Left ventricle myocardium inferior (tissue), 1 donor: Measurements from ENCODE around the gene SLC39A13. TPM values are rescaled to one million over a fixed set of nuclear protein-coding genes. Genes with fewer than 3 reads are reported as not detected.
A peak's percentile ranks its signal among the peaks of the same experiment; 100 is the strongest.

Source experiments
- DNase-seq: peaks from one replicate; pipeline ENCODE4 v3.0.0-alpha.2; 2020
- H3K27ac ChIP-seq: fragments of 200-600 bp; replicated peaks from 2 replicates; pipeline ENCODE4 v1.8.0; 2021
- H3K27me3 ChIP-seq: fragments of 200-600 bp; 2 replicates; pipeline ENCODE4 v1.8.0; 2021; ENCODE audit warnings: low read depth
- H3K36me3 ChIP-seq: fragments of 200-600 bp; 2 replicates; pipeline ENCODE4 v1.8.0; 2021
- H3K4me1 ChIP-seq: fragments of 200-600 bp; 2 replicates; pipeline ENCODE4 v1.8.0; 2021
- H3K4me3 ChIP-seq: fragments of 200-600 bp; 2 replicates; pipeline ENCODE4 v1.8.0; 2021; ENCODE audit warnings: mild to moderate bottlenecking, moderate library complexity
- H3K9me3 ChIP-seq: fragments of 200-600 bp; replicated peaks from 2 replicates; pipeline ENCODE4 v1.8.0; 2021
- intact Hi-C: fragments of 100-400 bp; cut with micrococcal nuclease; formaldehyde crosslinking; loops from one replicate; pipeline ENCODE4 v1.11.0; 2022
- total RNA-seq: library from RNA; stranded (reverse); fragmentation: NEBNext Ultra II Directional; extraction: Animal tissue kit (Norgen Biotek cat#: 25700); gene quantifications from one replicate; pipeline ENCODE4 v1.2.1, GENCODE V29; 2021
- TF ChIP-seq, protein P1 (sequence below): fragments of 200-600 bp; IDR thresholded peaks from 2 replicates; pipeline ENCODE4 v1.8.0; 2021; ENCODE audit warnings: antibody characterized with exemption, mild to moderate bottlenecking, borderline replicate concordance
- donor health status: DM: no; HTN: yes; CAD: no; lungs with severe emphysema.

SLC39A13 gene
- total RNA-seq, 1 donor from 2014 or later = 36.5 TPM

DNA sequence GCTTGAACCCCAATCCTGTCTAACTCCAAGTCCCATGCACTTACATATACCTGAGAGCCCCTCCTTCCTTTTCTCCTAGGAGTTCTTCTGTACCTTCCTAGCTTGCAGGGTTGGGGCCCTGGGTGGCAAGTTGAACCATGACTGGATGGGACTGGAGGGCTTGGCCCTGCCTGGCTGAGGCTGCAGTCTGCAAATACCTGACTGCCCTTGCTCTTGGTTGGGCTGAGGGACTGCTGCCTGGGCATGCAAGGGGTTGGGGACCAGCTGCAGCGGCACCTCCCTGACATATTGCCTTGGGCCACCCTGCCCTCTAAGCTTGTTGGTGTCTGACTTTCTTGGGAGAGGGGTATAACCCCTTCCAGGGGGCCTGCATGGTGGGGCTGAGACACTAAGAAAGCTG, 9.8 kb upstream of the SLC39A13 start:
- H3K36me3 ChIP-seq = no peaks in the 10 kb centered on the region
- intact Hi-C loops = no loop called here
- no peak overlapping the region for H3K4me3 ChIP-seq
- no peaks in the 10 kb centered on the region for H3K9me3 ChIP-seq
- no peaks in the 10 kb centered on the region for H3K27me3 ChIP-seq
- DNase-seq = no peak
- no peak overlapping the region for H3K27ac ChIP-seq
- TF ChIP-seq, protein P1, sequence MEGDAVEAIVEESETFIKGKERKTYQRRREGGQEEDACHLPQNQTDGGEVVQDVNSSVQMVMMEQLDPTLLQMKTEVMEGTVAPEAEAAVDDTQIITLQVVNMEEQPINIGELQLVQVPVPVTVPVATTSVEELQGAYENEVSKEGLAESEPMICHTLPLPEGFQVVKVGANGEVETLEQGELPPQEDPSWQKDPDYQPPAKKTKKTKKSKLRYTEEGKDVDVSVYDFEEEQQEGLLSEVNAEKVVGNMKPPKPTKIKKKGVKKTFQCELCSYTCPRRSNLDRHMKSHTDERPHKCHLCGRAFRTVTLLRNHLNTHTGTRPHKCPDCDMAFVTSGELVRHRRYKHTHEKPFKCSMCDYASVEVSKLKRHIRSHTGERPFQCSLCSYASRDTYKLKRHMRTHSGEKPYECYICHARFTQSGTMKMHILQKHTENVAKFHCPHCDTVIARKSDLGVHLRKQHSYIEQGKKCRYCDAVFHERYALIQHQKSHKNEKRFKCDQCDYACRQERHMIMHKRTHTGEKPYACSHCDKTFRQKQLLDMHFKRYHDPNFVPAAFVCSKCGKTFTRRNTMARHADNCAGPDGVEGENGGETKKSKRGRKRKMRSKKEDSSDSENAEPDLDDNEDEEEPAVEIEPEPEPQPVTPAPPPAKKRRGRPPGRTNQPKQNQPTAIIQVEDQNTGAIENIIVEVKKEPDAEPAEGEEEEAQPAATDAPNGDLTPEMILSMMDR = no peak
- H3K4me1 ChIP-seq = peaks cover 38% of the 10 kb centered on the region

DNA sequence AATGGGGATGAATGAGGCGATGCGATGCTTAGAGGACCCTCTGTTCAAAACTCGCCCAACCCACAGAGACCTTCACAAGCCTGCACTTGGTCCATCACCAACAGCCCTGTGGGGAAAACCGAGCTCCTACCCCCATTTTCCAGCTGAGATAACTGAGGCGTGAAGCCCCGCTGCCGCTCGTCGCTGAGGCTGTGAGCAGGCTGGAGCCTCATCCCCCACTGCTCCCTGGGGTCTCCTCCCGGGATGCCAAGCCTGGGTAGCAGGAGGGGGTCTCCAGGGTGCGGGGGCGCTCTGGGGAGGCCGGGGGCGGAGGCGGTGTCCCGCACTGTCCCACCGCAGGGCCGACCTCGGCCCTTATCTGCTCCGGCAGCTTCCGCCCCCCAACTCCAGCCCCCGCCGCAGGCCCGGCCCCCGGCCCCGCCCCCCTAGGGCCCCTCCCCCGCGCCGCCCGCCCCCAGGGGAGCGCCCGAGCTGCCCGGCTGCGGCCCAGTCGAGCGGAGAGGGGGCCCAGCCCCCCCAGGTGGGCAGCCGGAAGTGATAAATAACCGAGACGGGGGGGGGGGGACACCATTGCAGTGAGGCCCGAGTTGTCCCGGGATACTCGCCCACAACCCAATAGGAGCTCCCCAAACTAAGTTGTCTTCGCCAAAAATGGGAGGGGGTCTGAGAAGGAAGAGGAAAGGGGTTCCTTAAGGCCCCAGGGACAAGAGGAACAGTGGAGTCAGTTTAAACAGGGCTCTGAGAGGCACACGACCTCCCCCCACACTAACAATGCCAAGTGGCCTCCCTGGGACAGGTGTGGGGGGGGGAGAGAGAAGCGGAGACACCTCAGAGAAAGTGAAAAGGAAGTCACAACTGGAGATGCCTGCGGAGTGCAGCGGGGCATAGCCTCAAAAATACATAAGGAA, 8.3 kb upstream of the SLC39A13 start:
- intact Hi-C loops = no loop called here
- Histone ChIP-seq H3K4me3 (peak overlapping the region; percentile 67), H3K36me3 (no peaks in the 10 kb centered on the region), H3K27ac (peak overlapping the region; percentile 95), H3K4me1 (peaks cover 22% of the 10 kb centered on the region), H3K27me3 (no peaks in the 10 kb centered on the region), H3K9me3 (no peaks in the 10 kb centered on the region)
- TF ChIP-seq, protein P1 = no peak
- peak; percentile 48 for DNase-seq

- Histone ChIP-seq H3K4me1 (peaks cover 18% of the 10 kb centered on the region), H3K4me3 (peak overlapping the region; percentile 67), H3K36me3 (no peaks in the 10 kb centered on the region), H3K27ac (peak overlapping the region; percentile 95), H3K27me3 (no peaks in the 10 kb centered on the region), H3K9me3 (no peaks in the 10 kb centered on the region)
- intact Hi-C loops = no loop called here
- DNase-seq = no peak
- TF ChIP-seq, protein P1 = no peak
Measured at GRCh38 chr11:47400768-47401279, 7.6 kb upstream of the SLC39A13 start.

DNA sequence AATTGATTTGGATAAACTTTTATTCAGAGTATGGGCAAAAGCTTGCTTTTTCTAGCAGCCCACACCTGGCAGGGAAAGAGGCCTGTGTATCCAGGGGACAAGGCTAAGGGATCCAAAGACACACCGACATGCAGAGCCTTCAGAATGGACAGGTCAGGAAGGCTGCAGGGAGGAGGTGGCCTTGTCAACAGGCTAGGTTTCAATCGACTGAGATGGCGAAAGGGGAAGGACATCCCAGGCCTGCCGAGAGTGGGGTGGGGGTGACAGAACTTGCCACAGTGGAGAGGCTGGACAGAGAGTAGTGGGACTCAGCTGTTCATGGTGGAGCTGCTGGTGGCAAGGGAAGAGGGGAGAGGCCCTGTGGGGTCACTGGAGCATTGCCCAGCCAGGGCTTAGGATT, 5.3 kb upstream of the SLC39A13 start:
- intact Hi-C loops = no loop called here
- Histone ChIP-seq H3K4me3 (no peak overlapping the region), H3K27me3 (no peaks in the 10 kb centered on the region), H3K36me3 (no peaks in the 10 kb centered on the region), H3K27ac (no peak overlapping the region), H3K4me1 (peaks cover 32% of the 10 kb centered on the region), H3K9me3 (no peaks in the 10 kb centered on the region)
- no peak for DNase-seq
- TF ChIP-seq, protein P1 = no peak

DNA sequence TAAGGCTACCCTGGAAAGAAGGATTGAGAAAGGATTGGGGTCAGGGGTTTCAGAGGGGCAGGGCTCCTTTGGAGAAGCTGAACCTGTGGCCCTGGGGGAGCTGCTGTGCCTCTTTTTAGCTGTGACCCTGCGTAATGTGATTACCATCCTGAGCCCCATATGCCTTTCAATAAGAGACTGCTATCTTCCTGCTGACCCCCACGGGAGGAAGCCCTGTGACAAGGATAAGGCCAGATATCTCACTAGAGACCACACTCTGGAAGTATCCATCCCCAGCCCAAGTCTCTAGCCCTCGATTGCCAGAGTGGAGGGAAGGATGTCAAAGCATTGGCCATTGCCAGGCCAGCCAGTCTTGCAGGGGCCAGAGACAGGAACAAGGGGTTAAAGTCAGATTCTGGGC, 4.8 kb upstream of the SLC39A13 start:
- TF ChIP-seq, protein P1 = no peak
- intact Hi-C loops = no loop called here

More for the DNA sequence above, 4.8 kb upstream of the SLC39A13 start:
- Histone ChIP-seq H3K4me3 (no peak overlapping the region), H3K36me3 (no peaks in the 10 kb centered on the region), H3K27me3 (no peaks in the 10 kb centered on the region), H3K4me1 (peaks cover 34% of the 10 kb centered on the region), H3K9me3 (no peaks in the 10 kb centered on the region), H3K27ac (no peak overlapping the region)
- DNase-seq = no peak
